SHP77 (cell line): ENCODE measurements around the gene KRT73.
"Not testable (repeated sequence)": the region's sequence is repeated elsewhere in the genome, so short reads cannot be mapped to it uniquely, and the experiment has no call there.

ENCODE experiments used
- DNase-seq, 2 experiments: peaks; one replicate each; lab custom pipeline; 2025; lab: John Stamatoyannopoulos, UW

Gene KRT73

DNA sequence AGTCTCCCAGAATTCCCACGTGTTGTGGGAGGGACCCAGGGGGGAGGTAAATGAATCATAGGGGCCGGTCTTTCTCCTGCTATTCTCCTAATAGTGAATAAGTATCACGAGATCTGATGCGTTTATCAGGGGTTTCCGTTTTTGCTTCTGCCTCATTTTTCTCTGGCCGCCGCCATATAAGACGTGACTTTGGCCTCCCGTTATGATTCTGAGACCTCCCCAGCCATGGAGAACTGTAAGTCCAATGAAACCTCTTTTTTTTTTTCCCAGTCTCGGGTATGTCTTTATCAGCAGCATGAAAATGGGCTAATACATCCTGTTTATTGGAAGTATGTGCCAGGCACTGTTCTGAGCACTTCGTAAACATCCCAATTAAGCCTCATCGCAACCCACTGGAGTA lies 17.9 kb downstream of the KRT73 start:
- no peak for DNase-seq

DNA sequence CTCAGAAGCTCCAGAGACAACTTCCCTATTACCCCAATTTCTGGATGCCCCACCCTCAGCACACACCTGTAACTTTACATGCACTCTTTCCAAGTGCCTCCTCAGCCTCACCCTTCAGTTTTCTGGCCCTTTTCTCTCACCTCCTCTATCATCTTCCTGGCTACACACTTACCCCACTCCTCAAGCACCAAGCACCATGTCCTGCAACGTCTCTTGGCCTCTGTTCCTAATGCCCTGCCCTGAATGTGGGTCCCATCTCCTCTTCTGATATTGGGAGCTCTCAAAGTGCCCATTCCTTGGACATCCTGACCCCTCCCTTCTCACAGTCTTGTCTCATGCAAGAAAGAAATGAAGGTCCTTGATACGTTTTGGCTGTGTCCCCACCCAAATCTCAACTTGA lies 18.3 kb downstream of the KRT73 start:
- DNase-seq = no peak

DNA sequence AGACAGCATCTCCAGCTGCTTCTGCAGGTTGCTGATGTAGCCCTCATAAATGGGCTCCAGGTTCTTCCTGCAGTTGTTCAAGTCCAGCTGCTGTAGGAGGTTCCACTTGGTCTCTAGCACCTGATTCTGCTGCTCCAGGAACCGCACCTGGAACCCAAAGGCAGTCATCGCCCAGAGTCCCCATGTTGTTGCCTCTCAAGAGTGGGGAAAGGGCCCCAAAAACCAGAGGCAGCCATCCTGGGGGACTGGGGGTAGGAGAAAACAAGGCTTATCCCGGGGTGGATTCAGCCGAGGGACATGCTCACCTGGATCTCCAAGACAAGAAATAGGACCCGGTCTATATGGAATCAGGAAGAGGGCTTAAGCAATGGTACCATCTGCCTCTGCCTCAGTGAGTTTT lies 19.4 kb downstream of the KRT73 start:
- no peak for DNase-seq

DNA sequence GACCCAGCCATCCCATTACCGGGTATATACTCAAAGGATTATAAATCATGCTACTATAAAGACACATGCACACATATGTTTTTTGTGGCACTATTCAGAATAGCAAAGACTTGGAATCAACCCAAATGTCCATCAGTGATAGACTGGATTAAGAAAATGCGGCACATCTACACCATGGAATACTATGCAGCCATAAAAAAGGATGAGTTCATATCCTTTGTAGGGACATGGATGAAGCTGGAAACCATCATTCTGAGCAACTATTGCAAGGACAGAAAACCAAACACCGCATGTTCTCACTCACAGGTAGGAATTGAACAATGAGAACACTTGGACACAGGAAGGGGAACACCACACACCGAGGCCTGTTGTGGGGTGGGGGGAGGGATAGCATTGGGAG lies 24.1 kb downstream of the KRT73 start:
- not testable (repeated sequence) for DNase-seq

DNA sequence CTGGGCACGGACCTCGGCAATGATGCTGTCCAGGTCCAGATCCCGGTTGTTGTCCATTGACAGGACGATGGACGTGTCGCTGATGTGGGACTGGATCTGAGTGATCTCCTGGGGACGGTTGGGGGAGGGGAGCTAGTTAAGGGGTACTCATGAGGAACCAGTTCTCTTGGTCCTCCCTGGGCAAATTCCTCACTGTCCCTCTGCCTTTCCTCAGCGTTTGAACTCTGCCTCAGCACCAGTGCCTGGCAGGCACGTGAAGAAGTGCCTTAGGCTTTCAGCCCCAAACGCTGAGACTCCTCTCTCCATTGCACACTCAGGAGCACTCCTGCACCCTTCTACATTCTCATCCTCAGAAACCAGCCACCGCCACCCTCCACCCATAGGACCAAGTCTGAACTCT lies 26.8 kb downstream of the KRT73 start:
- no peak for DNase-seq

DNA sequence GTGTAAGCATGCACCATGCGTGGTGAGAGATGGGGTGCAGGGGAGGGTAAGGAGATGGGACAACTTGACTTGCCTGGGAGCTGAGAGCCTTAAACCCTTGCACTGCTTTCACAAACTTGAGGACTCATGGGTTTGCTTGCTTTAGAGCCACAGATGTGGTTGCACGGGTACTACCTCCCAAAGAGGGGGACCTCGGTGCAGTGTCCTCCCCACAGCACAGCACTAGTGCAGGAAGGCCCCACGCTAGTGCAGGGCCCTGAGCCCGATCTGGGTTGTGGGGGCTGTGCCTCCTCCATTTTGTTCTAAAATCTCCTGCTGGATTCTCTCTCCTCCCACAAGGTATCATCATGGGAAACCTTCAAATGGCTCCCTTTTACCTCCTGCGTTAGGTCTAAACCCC lies 28.3 kb downstream of the KRT73 start:
- no peak for DNase-seq

DNA sequence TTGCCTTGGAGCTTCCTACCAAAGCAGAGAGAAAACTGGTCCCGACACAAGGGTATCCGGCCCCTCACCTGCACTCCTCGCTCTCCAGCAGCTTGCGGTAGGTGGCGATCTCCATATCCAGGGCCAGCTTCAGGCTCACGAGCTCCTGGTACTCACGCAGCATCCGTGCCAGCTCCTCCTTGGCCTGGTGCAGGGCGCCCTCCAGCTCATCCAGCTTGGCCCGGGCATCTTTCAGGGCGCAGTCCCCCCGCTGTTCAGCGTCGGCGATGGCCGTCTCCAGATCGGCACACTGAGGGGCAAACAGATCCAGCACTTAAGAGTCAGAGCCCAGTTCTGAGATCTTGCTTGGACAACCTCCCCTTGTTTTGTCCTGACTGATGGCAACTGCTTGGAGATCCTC lies 30.8 kb downstream of the KRT73 start:
- no peak for DNase-seq

DNA sequence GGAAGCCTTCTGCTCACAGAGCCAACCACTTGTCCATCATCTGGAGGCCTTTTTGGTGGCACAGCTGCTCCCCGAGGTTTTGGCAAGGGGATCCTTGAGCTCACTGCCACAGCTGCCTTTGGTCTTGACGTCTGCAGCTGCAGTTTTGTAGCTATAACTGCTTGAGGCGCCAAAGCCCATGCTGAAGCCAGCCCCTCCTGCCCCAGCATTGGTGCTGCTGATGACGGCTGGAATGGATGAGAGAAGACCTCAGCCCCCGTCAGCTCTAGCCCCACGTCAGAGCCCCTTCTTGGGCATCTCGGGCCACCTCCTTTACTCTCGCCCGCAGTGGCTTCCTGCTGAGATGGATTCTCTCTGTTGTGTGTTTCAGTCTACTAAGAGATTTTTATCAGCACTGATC lies 32.4 kb downstream of the KRT73 start:
- no peak for DNase-seq

DNA sequence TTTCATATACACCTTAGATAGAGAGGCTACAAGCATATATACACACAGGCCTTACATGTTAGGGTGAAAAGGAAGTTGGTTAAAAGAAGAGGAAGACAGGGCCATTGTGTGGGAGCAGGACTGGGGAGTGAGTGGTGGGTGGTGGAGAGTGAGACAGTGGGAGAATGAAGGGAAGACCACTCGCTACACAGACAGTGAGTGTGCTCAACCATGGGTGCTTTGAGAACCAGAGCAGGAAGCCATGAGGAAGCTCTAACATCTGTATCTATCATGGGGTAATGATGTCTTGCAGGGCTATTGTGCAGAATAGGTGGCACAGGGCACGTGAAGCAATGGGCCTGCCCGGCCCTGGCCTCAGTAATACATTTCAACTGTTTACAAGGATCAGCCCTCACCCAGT lies 33.3 kb downstream of the KRT73 start:
- no peak for DNase-seq

DNA sequence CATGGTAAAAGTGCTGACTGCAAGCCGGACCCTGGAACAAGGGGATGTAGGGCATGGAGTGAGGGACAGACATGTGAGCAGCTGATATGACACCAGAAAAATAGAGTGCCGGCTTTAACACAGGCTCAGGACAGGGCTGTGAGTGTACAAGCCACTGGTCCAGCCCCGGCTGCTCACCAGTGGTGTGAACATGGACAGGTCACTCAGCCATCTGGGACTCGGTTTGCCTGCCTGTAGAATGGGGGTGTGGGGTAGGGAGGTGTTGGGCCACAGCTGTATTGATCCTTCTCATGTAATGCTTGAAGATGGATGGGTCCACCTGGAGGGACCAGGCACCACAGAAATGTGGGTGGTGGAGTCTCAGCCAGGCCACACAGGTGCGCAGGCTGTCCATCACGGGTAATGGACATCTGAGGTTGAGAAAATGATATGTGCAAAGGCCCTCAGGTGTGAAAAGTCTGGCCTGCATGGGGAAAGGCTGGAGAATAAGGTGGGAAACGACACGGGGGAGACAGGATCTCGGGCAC lies 34.1 kb downstream of the KRT73 start:
- DNase-seq = no peak

DNA sequence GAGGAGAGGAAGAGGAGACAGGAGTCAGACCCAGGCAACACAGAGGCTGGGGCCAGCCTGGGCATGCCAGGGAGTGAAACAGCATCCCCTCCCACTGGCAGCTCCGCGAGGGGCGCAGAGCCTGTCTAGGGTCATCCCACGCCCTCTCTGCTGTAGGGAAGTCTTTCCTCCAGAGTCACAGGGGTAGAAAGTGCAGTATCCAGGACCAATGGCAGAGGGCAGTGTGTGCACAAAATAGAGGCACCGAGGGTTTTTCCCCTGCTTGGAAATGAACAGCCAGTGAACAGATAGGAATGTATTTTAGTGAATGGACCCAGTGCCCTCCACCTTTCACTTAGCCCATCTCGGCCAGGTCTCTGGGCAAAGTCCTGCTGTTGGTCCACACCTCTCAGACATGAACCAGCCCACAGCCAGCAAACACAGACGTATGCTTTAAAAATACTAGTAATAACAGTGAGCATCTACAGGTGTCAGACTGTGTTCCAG lies 35.3 kb downstream of the KRT73 start:
- peak; percentile 30 to 63 for DNase-seq

DNA sequence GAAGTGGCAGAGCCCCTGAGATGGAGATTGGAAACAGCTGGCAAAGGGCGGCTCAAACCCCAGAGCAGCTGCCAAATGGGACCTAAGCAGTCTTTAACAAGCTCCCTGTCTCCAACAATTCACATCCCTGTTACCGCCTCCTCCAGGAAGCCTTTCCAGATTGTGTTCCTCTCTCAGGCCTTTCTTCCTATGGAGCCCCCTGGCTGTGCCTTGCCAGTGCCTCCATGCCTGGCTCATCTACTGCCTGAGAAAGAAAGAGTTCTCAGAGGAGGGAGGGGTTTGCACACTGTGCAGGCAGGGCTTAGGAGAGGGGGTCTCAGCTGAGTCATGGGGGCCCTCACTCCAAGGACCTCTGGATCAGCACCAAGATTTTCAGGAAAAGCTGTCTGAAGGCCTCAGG lies 35.9 kb downstream of the KRT73 start:
- DNase-seq = no peak

DNA sequence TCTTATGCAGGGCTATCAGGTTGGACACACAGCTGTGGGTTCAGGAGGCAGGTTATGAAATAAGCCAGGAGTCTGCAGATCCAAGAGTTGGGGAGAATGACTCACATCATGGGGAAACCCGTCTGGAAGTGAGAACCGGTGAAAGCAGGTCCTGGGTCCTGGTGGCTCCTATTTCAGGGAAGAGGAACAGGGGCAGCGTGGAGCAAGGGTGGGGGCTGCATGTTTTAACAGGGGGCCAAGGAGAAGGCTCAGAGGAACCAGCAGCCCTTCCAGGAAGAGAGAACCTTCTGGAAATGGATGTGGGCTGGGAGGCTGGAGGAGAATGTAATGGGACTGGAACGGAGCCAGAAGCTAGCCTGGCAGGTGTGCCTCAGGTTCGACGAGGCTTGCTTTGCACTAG lies 36.9 kb downstream of the KRT73 start:
- DNase-seq = no peak

DNA sequence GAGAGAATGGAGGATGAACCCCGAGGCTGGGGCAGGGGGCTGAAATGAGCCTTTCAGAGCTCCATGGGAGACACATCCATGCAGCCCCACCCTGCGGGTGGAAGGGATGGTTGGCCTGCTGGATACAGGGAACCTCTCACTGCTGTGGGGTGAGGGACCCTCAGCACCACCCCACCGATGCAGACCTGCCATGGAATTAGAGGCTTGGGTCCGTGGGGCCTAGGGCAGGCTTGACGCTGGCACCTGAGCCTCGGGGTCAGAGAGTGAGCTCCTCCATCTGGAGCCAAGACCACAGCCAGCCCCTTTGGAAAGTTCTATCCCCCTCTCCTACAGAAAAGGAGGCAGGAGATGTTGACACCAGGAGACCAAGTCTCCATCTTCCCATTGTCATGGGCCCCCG lies 37.3 kb downstream of the KRT73 start:
- DNase-seq = no peak

DNA sequence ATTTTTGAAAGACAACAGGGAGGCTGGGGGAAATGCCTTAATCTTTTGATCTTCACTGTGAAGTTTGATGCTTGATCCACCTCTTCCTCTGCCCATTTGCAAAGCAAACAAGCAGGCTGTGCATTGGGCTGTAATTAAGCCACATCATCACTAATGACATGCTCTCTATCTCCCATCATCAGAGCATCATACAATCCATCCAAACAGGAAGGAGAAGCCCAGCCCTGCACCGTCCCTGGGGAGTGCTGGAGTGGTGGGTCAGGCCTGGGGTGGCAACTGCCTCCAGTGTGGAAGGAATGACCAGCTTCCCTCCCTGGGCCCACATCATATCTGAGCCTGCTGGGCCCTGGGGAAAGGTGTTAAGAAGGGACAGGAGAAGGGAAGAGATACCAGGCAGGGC lies 37.9 kb downstream of the KRT73 start:
- DNase-seq = no peak

DNA sequence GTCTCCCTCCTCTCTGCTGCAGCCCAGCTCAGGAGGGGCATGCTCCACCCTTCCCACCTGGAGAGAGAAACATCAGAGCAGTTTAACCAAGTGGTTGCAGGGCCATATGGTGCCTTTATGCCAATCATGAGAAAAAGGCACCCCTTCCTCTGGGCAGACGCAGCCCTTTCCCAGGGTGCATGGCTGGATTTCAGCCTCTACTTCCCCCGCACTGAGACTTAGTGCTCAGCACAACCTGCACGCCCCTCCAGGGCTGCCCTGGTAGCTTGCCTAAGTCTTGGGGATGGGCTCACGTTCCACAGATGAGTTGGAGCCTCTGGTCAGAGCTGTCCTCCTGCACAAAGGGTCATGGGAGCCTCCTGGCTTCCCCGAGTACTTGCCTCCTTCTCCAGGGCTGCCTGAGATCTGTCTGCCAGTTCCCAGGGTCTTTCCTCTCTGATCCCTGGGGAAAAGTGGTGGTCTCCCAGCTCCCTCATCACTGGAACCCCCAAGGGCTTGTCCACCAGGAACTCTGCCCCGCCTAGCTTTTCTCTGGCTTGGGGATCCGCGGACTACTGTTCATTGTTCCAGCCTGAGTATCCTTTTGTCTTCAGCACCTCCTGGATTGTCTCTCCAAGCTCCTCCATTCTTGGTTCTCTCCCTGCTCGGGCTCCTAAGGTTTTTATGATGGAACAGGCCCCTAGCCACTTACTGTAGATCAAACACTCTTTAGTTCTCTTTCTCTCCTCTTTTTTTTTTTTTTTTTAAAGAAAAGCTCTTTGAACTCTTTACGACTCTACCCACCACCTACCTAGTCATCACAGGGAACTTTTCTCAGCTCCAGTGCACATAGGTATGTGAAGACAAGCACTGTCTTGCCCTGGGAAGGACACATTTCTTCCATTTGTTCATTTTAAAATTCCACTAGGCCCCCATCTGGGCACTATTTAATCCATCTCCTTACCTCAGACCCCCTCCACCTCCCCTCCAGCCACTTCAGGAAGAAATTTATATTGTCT lies 38.6 kb downstream of the KRT73 start:
- DNase-seq = no peak

DNA sequence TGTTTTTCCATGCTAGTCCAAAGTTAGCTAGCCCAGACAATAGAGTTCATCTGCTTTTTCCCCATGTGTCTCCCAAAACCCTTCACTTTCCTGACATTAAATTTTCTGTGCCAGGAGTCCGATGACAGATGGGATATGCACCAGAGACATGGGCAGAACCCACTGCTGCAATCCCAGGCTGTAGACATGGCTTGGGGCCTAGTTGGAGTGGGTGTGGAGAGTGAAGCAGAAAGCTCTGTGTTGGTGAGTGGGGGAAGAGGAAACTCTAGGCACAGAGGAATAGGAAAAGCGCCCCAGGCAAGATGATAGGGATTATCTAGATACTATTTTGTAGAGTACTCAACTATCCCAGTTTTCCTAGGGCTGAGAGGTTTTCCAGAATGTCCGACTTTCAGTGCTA lies 39.9 kb downstream of the KRT73 start:
- no peak for DNase-seq

DNA sequence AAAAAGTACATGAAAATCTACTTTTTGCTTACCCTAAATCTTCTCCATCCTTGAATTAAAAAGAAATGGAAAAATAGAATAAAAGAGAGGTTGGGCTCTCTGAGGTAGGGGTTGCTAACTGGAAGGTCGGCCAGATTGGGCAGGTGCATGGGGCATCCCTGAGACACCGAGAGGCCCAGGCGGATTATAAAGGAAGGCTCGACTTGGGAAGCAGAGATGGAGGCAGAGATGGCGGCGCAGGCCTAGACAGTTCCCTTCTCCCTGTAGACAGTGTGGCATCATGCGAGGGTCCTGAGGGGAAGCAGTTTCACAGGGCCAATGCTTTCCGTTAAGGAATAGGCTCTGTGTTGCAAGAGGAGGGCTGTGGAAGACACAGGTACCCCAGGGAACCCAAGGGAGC lies 41.0 kb downstream of the KRT73 start:
- no peak for DNase-seq

DNA sequence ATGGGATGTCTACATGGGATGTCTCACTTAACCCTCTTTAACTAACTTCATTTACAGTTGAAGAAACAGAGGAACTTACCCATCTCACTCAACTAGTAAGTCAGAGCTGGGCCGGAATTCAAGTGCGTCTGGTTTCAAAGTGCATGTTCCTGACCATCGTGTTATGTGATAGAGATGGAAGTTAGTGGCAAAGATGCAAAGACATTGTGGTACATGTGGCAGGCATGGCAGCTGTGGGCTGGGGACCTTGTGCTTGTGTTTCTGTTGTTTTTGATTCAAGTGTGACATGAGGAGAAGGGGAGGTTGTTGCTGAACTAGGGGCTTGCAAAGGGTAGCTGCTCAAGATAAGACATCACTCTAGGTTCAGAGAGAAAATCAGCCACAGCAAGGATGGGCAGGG lies 42.4 kb downstream of the KRT73 start:
- DNase-seq = no peak

DNA sequence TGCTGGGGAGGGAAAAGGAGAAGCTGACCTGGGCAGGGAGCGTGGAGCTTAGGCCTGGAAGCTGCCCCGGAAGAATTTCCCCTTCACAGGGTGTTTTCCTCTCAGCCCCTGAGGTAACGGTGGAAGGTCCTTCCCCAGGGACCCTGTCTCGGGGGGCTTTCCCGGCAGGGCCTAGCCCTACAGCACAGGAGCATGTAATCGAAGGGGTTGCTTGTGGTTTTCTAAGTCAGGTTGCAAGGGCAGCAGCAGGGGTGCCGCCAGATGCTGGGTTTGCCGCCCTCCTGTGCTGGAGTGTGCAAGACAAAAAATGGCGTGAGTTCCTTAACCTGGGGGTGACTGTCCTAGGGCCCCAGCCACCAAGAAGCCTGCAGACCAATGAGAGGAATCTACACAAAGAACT lies 43.1 kb downstream of the KRT73 start:
- no peak for DNase-seq

DNA sequence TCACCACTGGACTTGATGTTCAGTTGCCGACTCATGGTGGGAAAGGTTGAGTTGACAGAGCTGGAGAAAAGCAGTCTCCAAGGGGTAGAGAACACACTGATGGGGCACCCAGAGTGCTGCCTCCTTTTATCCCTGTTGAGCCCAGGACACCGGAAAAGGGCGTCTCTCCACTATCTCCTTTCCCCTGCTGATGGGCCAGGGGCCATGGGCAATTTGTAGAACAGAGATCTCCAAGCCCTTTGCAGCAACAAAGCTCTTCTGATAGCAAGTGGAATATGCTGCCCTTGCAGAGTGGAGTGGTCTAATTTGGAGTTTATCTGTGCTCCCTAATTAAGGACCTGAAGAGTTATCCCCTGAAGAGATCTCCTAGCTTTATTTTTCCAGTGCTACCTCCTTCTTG lies 44.6 kb downstream of the KRT73 start, which contains the start of gene KRT74:
Gene KRT74 (minus strand): TSS at position 101 of the 400 bp plus-strand sequence. CDS start 66 bp downstream, at position 35.
- DNase-seq = no peak

DNA sequence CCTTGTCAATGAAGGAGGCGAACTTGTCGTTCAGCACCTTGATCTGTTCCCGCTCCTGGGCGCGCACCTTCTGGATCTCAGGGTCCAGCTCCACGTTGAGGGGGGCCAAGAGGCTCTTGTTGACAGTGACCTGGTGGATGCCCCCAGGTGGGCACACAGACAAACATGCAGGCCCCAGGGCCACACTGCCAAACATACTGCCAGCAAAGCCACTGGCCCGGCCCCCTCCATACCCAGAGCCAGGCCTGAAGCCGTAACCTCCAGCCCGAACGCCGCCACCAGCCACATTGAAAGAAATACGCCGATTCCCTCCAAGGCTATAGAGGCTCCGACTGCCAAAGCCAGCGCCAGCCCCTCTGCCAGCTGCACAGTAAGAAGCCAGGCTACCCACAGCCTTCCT lies 45.1 kb downstream of the KRT73 start:
- no peak for DNase-seq

DNA sequence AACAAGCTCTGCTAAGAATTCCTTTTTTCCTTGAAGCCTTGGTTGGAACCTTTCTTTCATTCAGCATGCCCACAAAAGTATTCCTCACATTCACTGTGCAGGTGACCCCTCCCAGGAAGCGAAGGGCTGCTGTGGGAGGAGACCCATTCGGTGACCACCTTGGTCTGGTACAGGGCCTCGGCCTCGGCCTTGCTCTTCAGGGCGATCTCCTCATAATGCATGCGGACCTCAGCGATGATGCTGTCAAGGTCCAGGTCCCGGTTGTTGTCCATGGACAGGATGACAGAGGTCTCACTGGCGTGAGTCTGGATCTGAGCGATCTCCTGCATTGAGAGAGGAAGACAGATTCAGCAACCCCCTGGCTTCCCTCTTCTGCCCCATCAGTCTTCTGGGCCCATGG lies 47.8 kb downstream of the KRT73 start:
- no peak for DNase-seq

DNA sequence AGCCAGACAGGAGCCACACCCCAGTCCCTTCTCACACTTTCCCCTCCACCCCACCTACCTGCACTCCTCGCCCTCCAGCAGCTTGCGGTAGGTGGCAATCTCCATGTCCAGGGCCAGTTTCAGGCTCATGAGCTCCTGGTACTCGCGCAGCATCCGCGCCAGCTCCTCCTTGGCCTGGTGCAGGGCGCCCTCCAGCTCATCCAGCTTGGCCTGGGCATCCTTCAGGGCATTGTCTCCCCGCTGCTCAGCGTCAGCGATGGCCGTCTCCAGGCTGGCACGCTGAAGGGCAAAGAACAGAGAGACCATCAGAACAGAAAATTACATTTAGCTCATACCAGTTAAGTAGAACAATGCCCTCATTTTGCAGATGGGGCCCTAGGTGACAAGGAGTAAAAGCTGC lies 50.2 kb downstream of the KRT73 start:
- no peak for DNase-seq
